GM21619 (cell line): ENCODE results near the gene CC2D1A.
"Not testable (repeated sequence)": the region's sequence is repeated elsewhere in the genome, so short reads cannot be mapped to it uniquely, and the experiment has no call there.

Experiments used
- ATAC-seq: cut with Tn5 transposase; IDR thresholded peaks from one replicate; pipeline ENCODE4 v1.9.1; 2021; ENCODE audit not compliant: unreplicated experiment

Gene CC2D1A

GRCh38 chr19:13959962-13960862 is 54.2 kb downstream of the CC2D1A start:
- no peak for ATAC-seq

GRCh38 chr19:13960863-13961784 is 55.1 kb downstream of the CC2D1A start:
- ATAC-seq: no peak

- no peak for ATAC-seq
These were observed 56.1 kb downstream of the CC2D1A start for GRCh38 chr19:13961826-13962698.

GRCh38 chr19:13962699-13963602 is 57.0 kb downstream of the CC2D1A start:
- no peak for ATAC-seq

GRCh38 chr19:13963603-13964105 is 57.7 kb downstream of the CC2D1A start:
- no peak for ATAC-seq

DNA sequence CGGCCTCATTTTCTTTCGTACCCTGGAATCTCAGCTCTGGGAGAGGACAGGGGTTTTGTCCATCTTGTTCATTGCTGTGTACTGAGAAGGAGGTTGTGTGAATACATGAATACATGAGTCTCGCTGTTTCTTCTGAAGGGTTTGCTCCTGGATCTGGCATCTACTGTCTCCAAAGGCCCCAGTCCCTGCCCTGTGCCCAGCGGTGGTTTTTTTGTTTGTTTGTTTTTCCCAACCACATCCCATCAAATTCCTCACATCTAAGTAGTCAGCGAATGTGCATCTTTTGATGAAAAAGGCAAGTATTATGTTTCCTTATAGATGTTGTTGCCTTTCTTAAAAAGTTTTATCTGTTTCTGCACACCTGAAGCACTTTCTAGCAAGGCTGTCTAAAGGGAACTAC is 58.8 kb downstream of the CC2D1A start:
- ATAC-seq: no peak

GRCh38 chr19:13965377-13965896 is 59.4 kb downstream of the CC2D1A start:
- no peak for ATAC-seq

- ATAC-seq: no peak
These were observed 60.1 kb downstream of the CC2D1A start for GRCh38 chr19:13965926-13966683.

- ATAC-seq: no peak
These were observed 60.7 kb downstream of the CC2D1A start for GRCh38 chr19:13966684-13967128.

GRCh38 chr19:13967206-13967605 is 61.2 kb downstream of the CC2D1A start:
- ATAC-seq: not testable (repeated sequence)

DNA sequence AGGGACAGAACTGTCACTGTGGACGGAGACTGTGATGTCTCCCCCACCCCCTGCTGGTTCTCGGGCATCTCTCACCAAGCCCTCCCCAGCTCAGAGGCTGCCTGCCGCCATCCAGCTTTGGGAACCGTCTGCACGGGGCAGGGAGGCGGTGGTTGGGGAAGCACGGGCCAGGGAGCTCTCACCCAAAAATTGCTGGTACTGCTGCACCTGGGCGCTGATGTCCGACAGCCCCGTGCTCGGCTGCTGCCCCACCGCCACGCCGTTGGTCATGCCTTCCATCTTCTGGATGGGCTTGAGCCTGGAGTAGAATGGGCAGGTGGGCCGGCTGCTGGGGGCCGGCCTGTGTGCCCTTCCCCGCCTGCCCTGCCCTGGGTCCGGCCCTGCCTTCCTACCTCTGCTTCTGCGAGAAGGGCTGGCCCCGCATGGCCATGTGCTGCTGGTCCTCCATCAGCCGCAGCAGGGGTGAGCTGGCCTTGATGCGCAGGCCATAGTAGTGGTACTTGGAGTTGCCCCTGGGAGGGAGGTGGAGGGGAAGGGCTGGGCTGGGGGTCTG is 62.5 kb downstream of the CC2D1A start:
- no peak for ATAC-seq

- ATAC-seq: no peak
These were observed 63.0 kb downstream of the CC2D1A start for GRCh38 chr19:13968999-13969398.

DNA sequence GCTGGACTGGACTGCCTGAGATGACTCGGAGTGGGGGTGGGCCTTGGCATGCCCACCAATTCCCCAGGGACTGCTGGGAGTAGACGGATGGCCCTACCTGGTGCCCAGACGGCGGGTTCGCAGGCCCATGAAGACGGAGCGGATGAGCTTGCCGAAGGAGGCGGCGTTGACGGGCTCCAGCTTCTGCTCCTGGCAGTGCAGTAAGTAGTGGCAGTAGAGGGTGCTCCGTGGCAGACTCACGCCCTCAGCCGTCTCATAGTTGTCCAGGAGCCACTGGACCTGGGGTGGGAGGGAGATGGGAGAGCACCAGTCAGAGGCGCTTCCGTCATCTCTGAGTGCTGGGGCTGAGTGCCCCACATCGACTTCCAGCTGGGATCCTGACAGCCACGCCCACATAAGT is 63.9 kb downstream of the CC2D1A start:
- no peak for ATAC-seq

- not testable (repeated sequence) for ATAC-seq
These were observed 65.9 kb downstream of the CC2D1A start for GRCh38 chr19:13971868-13972267.

DNA sequence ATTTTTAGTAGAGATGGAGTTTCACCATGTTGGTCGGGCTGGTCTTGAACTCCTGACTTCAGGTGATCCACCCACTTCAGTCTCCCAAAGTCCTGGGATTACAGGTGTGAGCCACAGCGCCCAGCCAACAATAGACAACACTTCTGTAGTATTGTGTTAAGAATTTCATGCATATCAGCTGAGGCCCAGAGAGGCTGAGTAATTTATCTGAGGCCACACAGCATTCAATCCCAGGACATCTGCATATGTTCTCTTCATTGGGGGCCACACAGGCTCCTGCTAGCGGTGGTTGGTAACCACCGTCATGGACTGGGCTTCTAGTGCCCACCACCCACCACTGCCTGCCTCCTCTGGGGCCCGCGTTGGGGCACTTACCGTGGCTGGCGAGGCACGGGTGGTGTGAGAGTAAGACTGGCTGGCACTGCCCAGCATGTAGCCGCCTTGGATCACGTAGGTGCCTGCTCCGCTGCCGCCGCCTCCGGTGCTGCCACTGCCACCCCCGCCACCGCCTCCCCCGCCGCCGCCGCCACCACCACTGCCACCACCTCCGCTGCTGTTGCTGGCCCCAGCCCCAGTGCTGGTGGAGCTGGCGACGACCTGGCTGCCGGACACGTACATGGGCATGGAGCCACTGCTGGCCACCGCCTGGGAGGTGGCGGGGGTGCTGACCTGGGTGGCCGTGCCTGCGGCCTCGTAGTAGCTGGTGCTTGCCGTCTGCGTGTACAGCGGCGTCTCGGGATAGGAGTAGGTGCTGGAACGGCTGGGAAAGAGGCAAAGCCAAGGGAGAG is 66.6 kb downstream of the CC2D1A start:
- no peak for ATAC-seq

- ATAC-seq: not testable (repeated sequence)
These were observed 67.5 kb downstream of the CC2D1A start for GRCh38 chr19:13973479-13973878.

- no peak for ATAC-seq
These were observed 68.1 kb downstream of the CC2D1A start for GRCh38 chr19:13974073-13974472.
